Stimulated activated CD4-positive, alpha-beta T cell treated with anti-CD3 and anti-CD28 coated beads, Interleukin-4, amount 100 ng/mL, for 4 hours (primary cell): ENCODE measurements around the gene DSCAML1.

ENCODE experiments used
- DNase-seq, 2 experiments: peaks; one replicate each; pipeline ENCODE4 v3.0.0-alpha.2; 2020

Gene DSCAML1

GRCh38 chr11:117480221-117480620, 316.8 kb downstream of the DSCAML1 start:
- DNase-seq, result no peak

GRCh38 chr11:117479372-117479771, 317.6 kb downstream of the DSCAML1 start:
- DNase-seq, result no peak

DNA sequence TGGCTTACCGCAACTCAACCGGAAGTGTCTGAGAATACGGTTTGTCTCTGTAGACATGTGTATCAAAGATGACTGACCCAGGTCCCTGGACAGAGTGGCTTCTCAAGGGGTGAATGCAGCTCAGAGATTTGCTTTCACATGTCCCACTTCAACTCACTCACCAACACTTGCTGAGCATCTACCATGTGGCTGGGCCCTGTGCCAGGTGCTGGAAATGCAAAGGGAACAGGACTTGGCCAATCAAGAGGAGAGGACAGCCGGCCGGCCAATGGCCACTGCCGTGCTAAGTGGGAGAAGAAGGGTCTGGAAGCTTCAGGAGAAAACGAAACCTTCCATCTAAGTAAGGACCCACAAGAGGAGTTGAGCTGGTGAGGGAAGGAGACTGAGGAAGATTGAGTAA, 318.1 kb downstream of the DSCAML1 start:
- no peak for DNase-seq

DNA sequence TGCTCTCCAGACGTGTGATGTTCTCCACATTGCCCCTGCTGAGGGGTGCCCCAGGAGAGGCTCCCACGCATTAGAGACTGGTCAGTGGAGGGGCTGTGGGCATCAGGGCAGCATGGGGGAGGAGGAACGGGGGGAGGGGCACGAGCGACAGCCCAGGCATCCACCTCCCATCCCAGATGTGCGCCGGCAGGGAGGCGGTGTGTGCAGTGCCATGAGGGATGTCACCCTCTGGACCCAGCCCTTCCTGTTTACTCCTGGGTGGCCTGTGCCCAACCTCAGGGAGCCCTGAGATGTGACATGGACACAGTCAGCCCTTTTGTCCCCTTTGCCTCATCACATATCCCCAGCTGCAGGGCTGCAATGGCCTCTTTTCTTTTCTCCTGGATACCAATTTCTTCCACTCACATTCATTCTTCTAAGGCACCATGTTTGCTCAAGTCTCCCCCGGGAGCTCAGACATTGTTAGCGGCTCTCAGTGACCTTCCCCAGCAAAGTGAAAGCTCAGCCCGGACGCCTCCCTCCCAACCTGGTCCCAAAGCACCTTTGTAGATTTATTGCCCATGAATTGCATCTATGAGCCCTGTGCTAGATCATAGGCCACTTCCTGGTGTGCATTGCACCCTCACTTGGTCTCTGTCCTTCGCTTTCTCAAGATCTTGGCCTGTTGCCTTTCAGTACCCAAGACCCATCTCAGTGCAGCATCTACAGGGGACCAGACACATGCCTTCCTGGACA, 318.7 kb downstream of the DSCAML1 start:
- no peak for DNase-seq

- DNase-seq, result no peak
Measured at GRCh38 chr11:117477721-117478120, 319.3 kb downstream of the DSCAML1 start.

DNA sequence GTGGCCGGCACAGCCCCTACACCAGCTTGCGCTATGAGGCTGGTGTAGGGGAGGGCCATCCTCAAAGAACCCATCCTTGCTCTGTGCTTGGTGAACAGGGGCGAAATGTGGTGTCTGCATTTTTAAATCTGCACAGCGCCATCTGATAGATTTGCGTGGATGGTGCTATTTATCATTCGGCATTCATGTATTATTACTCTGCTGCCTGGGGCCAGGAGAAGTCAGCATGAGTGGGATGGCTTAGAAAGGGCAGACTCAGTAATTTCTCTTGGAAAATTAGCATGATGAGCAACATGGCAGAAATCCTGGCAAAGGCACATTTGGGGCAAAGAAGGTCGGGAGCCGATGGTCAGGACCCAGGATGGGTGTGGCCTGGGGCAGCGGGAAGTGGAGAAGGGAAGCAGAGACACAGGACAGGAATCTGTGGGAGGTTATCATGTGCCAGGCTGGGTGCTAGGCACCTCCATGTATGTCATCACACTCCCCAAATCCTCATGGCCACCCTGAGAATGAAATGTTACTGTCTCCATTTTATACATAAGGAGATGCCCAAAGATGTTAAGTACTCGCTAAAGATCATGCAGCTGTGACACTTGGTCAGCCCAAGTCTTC, 320.4 kb downstream of the DSCAML1 start:
- no peak for DNase-seq

DNA sequence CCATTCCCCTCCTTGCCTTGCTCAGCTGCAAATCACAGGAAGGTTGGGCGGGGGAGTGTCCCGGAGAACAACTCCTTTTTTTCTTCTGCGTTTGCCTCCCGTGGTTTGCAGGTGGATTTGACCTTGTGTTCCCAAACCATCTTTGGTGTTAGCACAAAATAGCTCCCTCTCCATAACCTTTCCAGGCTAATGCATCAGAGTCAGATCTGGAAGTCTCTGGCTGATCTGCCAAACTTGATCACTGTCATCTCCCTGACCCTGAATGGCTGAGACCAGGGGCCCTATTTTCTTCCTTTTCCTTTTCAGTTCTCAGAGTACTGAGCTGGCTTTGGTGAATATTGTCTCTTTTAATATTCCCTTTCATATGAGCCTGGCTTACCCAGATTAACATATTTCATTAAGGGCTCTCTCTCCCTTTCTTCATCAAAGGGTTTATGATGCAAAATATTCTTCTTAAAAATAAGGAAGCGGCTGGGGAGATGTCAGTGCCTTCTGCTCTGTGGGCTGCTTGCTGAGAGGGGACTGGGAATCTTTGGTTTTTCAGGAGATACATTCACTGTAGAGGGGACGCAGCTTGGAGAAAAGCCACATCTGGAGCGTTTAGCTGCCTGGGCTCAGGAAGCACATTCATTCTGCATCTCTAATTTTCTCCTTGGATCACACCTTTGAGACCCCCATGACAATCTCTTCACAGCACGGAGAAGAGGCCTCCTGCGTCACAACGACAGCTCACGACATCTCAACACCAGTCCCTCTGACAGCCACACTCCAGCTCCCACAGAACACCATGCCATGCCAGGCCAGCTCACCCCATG, 321.1 kb downstream of the DSCAML1 start:
- DNase-seq, result no peak

- DNase-seq, result no peak
Measured at GRCh38 chr11:117473481-117474091, 323.4 kb downstream of the DSCAML1 start.

- DNase-seq, result no peak
Measured at GRCh38 chr11:117471776-117472175, 325.2 kb downstream of the DSCAML1 start.

DNA sequence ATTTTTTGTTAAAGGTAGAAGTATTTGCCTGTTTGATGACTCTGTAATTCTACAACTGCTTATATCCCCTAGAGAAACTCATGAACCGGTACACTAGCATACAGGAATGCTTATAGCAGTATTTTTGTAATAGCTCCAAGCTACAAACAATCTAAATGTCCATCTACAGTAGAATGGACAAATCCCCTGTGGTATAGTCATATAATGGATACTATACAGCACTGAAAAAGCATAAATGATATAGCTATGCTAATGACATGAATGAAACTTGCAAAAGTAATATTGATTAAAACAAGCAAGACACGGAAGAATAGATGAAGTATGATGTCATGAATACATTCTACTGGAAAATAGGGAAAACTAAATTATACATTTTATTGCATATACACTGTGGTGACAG, 326.4 kb downstream of the DSCAML1 start:
- DNase-seq, result no peak

DNA sequence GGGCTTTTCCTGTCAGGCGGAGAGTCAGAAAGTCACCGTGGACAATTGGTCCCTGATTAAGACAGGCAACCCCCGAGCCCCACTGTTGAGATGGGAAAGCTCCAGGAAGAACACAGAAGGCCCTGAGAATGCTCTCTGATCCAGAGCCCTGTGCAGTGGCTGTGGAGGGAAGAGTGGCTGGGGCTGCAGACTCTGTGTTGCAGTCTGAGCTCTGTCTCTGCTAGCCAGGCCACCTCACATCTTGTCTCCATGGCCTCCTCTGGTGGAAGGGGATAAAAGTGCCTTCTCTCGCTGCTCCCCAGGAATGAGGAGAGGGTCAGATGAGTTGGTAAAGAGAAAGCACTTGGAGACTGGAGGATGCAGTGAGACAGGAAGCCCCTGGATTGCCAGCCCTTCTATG, 328.1 kb downstream of the DSCAML1 start:
- no peak for DNase-seq

GRCh38 chr11:117467770-117468169, 329.2 kb downstream of the DSCAML1 start:
- DNase-seq, result no peak

DNA sequence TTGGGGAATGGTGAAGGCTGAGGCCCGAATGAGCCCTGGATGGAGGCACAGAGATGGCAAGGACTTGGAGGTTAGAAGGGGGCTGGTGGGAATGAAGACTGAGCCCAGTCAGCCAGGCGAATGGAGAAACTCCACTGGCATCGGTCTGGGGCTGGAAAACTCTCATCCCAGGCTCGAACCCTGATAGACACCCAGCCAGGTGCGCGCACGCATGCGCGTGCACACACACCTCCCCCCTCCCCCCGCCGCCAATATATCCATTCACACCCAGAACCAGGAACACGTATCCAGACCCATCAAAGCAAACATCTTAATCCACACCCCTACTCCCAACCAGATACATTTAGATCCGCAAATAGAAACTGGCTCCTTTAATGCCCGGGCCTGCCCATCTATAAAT, 330.1 kb downstream of the DSCAML1 start:
- no peak for DNase-seq

GRCh38 chr11:117465236-117465997, 331.6 kb downstream of the DSCAML1 start:
- DNase-seq, result no peak

DNA sequence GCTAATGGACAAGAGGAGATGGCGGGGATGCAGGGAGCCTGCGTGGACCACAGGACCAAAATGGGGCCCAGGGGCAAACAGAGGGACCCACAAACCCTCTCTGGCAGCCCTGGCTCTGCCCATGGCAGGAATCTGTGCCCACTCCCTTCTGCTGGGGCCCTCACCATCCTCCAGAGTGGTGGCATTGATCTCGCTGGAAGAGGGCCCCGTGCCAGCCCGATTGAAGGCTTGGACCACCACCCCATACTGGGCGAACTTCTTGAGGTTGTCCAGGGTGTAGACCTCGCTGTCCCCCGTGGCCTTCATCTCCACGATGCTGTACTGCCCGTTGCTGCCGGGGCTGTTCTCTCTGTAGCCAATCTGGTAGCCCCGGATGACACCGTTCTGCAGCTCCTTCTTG, 332.2 kb downstream of the DSCAML1 start:
- DNase-seq, result no peak

- no peak for DNase-seq
Measured at GRCh38 chr11:117462864-117463247, 334.2 kb downstream of the DSCAML1 start.

- DNase-seq, result no peak
Measured at GRCh38 chr11:117462183-117462863, 334.7 kb downstream of the DSCAML1 start.

- DNase-seq, result no peak
Measured at GRCh38 chr11:117461396-117462182, 335.4 kb downstream of the DSCAML1 start.

DNA sequence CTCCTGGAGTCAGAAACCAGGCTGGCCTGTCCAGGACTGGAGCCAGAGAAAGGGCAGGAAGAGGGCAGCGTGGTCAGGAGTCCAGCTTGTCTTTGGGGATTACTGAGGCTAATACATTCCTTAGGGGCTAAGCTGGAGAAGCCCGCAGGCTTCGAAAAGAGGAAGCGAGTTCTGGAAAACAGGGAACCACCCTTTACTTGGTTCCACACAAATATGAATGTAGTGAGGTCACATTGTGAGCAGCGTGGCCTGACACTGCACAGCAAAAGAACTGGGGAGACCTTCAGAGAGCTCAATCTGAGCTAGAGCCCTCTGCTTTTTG, 337.1 kb downstream of the DSCAML1 start:
- no peak for DNase-seq

GRCh38 chr11:117459123-117459978, 337.7 kb downstream of the DSCAML1 start:
- DNase-seq, result no peak
